ENCODE results near the gene MTHFD2L.
A peak's percentile ranks its signal among the peaks of the same experiment; 100 is the strongest.
"Not testable (repeated sequence)": the region's sequence is repeated elsewhere in the genome, so short reads cannot be mapped to it uniquely, and the experiment has no call there.

MTHFD2L gene

GRCh38 chr4:74157561-74158465, at the start of gene MTHFD2L:
Gene MTHFD2L (plus strand): TSS chr4:74158118. CDS start chr4:74158139, 21 bp downstream.
- peak; percentile 82 for DNase-seq

- no peak for DNase-seq
These were observed 49.3 kb upstream of the MTHFD2L start for GRCh38 chr4:74108457-74109115.

GRCh38 chr4:74109116-74109869, 48.6 kb upstream of the MTHFD2L start:
- no peak for DNase-seq

GRCh38 chr4:74109870-74110605, 47.9 kb upstream of the MTHFD2L start:
- DNase-seq = no peak

- no peak for DNase-seq
These were observed 47.2 kb upstream of the MTHFD2L start for GRCh38 chr4:74110670-74111069.

GRCh38 chr4:74111306-74111975, 46.5 kb upstream of the MTHFD2L start:
- no peak for DNase-seq

GRCh38 chr4:74111990-74112389, 45.9 kb upstream of the MTHFD2L start:
- no peak for DNase-seq

GRCh38 chr4:74112399-74113105, 45.4 kb upstream of the MTHFD2L start:
- DNase-seq = no peak

GRCh38 chr4:74114234-74114633, 43.7 kb upstream of the MTHFD2L start:
- DNase-seq = no peak

- no peak for DNase-seq
These were observed 40.8 kb upstream of the MTHFD2L start for GRCh38 chr4:74117024-74117534.

- DNase-seq = no peak
These were observed 39.1 kb upstream of the MTHFD2L start for GRCh38 chr4:74118600-74119338.

- DNase-seq = no peak
These were observed 37.8 kb upstream of the MTHFD2L start for GRCh38 chr4:74120086-74120485.

- DNase-seq = no peak
These were observed 36.0 kb upstream of the MTHFD2L start for GRCh38 chr4:74121643-74122579.

GRCh38 chr4:74123065-74123728, 34.7 kb upstream of the MTHFD2L start:
- no peak for DNase-seq

- no peak for DNase-seq
These were observed 32.9 kb upstream of the MTHFD2L start for GRCh38 chr4:74125029-74125428.

GRCh38 chr4:74127745-74128144, 30.2 kb upstream of the MTHFD2L start:
- DNase-seq = no peak

GRCh38 chr4:74130843-74131242, 27.1 kb upstream of the MTHFD2L start:
- DNase-seq = not testable (repeated sequence)

GRCh38 chr4:74132188-74132587, 25.7 kb upstream of the MTHFD2L start:
- not testable (repeated sequence) for DNase-seq

GRCh38 chr4:74132944-74133343, 25.0 kb upstream of the MTHFD2L start:
- no peak for DNase-seq

Measured in NCI-H1694 (cell line).